Measurements from ENCODE around the gene ATF7. TPM values are rescaled to one million over a fixed set of nuclear protein-coding genes. Genes with fewer than 3 reads are reported as not detected.
A peak's percentile ranks its signal among the peaks of the same experiment; 100 is the strongest.

The ATF7 gene
- total and polyA plus RNA-seq, 9 of the 15 experiments (the other 6 are each of a cell fraction or from before 2014, with no cell fraction given) = 10.6 to 30.4 (median 20.7) TPM

- TF ChIP-seq MGA (IDR thresholded peaks at IDR 0.05) = 0 out of 2 replicates have a peak, but pooled peaks have one; percentile 69
These were observed 554 bp upstream of the ATF7 start (continued) for GRCh38 chr12:53626702-53627169.

All from K562 (cell line).